Temporal lobe (tissue), 1 donor: ENCODE data around the gene UBE2I. TPM values are rescaled to one million over a fixed set of nuclear protein-coding genes. Genes with fewer than 3 reads are reported as not detected.

Experiments
- total RNA-seq: library from RNA; depleted of rRNA; stranded (reverse); fragments of >200 nt; gene quantifications from one replicate; pipeline ENCODE4 v1.2.3, GENCODE V29; 2014

The UBE2I gene
- total RNA-seq, 1 donor from 2014 or later: 31.2 TPM

Other genes with a start within 250 kb of the UBE2I start
- gene SSTR5, start 236.9 kb upstream of the UBE2I start, total RNA-seq: not detected
- gene C1QTNF8, start 213.4 kb upstream of the UBE2I start, total RNA-seq: under 0.01 TPM
- 21.4 TPM for gene CACNA1H, start 156.5 kb upstream of the UBE2I start, total RNA-seq
- gene TPSG1, start 84.4 kb upstream of the UBE2I start, total RNA-seq: not detected
- not detected for gene TPSB2, start 79.5 kb upstream of the UBE2I start, total RNA-seq
- not detected for gene TPSAB1, start 68.9 kb upstream of the UBE2I start, total RNA-seq
- not detected for gene TPSD1, start 53.6 kb upstream of the UBE2I start, total RNA-seq
- 10.3 TPM for gene BAIAP3, start 24.0 kb downstream of the UBE2I start, total RNA-seq
- 32.2 TPM for gene TSR3, start 42.2 kb downstream of the UBE2I start, total RNA-seq
- 15.7 TPM for gene GNPTG, start 42.3 kb downstream of the UBE2I start, total RNA-seq
- 10.3 TPM for gene UNKL, start 105.1 kb downstream of the UBE2I start, total RNA-seq
- 9.6 TPM for gene UQCC4, start 111.1 kb downstream of the UBE2I start, total RNA-seq
- not detected for gene PERCC1, start 121.4 kb downstream of the UBE2I start, total RNA-seq
- gene CCDC154, start 134.9 kb downstream of the UBE2I start, total RNA-seq: 0.49 TPM
- 43.0 TPM for gene CLCN7, start 165.4 kb downstream of the UBE2I start, total RNA-seq
- gene PTX4, start 179.3 kb downstream of the UBE2I start, total RNA-seq: not detected
- 13.8 TPM for gene TELO2, start 183.7 kb downstream of the UBE2I start, total RNA-seq
- 1.7 TPM for gene TMEM204, start 224.0 kb downstream of the UBE2I start, total RNA-seq